Right lung (tissue), 10 donors: ENCODE measurements around the gene PTGFR. TPM values are rescaled to one million over a fixed set of nuclear protein-coding genes. Genes with fewer than 3 reads are reported as not detected.

ENCODE experiments used
- DNase-seq, 2 donors: peaks; one replicate each; pipeline ENCODE4 v3.0.0-alpha.2; 2013
- long read RNA-seq, 8 donors: transcript quantifications; one replicate each; lab custom pipeline, GENCODE V29; 2026
- polyA plus RNA-seq, 5 donors: library from polyadenylated mRNA; unstranded; fragments of 120-200 nt; gene quantifications; one replicate each; pipeline versions ENCODE4 v1.2.1 to v1.2.3, GENCODE V29; 2013; ENCODE audit warnings: inconsistent platforms in 1 of 5, low replicate concordance in 1 of 5; ENCODE audit not compliant: insufficient read length in 5 of 5, insufficient read depth in 1 of 5

PTGFR gene
- polyA plus RNA-seq = under 1 TPM; 0.13 to 0.94 (median 0.22) TPM
- long read RNA-seq, donor 1 = 0 reads
- long read RNA-seq, donor 2 = 0 reads
- long read RNA-seq, donor 3 = 0 reads
- long read RNA-seq, donor 4 = 0 reads
- long read RNA-seq, donor 5 = 0 reads
- long read RNA-seq, donor 6 = 0 reads
- long read RNA-seq, donor 7 = 0 reads
- long read RNA-seq, donor 8 = 0 reads

GRCh38 chr1:78490861-78491450 is at the start of gene PTGFR:
PTGFR (plus strand) TSS chr1:78490974; CDS start chr1:78492744, 1,770 bp downstream.
- DNase-seq = peak in 1 of 2 donors; percentile 8

GRCh38 chr1:78441921-78442320 is 48.9 kb upstream of the PTGFR start:
- no peak for DNase-seq

- DNase-seq = no peak
Observed at GRCh38 chr1:78447086-78447485, 43.7 kb upstream of the PTGFR start.

GRCh38 chr1:78464449-78464891 is 26.3 kb upstream of the PTGFR start:
- DNase-seq = no peak

- DNase-seq = no peak
Observed at GRCh38 chr1:78465143-78465542, 25.6 kb upstream of the PTGFR start.

GRCh38 chr1:78468521-78468920 is 22.3 kb upstream of the PTGFR start:
- DNase-seq = no peak

GRCh38 chr1:78469576-78469975 is 21.2 kb upstream of the PTGFR start:
- no peak for DNase-seq

GRCh38 chr1:78471890-78472620 is 18.7 kb upstream of the PTGFR start:
- DNase-seq = no peak

- DNase-seq = no peak
Observed at GRCh38 chr1:78472851-78473496, 17.8 kb upstream of the PTGFR start.

- no peak for DNase-seq
Observed at GRCh38 chr1:78474092-78474491, 16.7 kb upstream of the PTGFR start.

GRCh38 chr1:78475888-78476610 is 14.7 kb upstream of the PTGFR start:
- DNase-seq = no peak

GRCh38 chr1:78483903-78484302 is 6.9 kb upstream of the PTGFR start:
- no peak for DNase-seq

- DNase-seq = peak in 1 of 2 donors; percentile 2
Observed at GRCh38 chr1:78491451-78492071, 787 bp downstream of the PTGFR start.

GRCh38 chr1:78492386-78492950 is 1.7 kb downstream of the PTGFR start:
- DNase-seq = no peak

GRCh38 chr1:78493451-78493850 is 2.7 kb downstream of the PTGFR start:
- DNase-seq = no peak

GRCh38 chr1:78497201-78497600 is 6.4 kb downstream of the PTGFR start:
- no peak for DNase-seq

GRCh38 chr1:78500529-78500928 is 9.8 kb downstream of the PTGFR start:
- no peak for DNase-seq

GRCh38 chr1:78501203-78501602 is 10.4 kb downstream of the PTGFR start:
- no peak for DNase-seq

GRCh38 chr1:78511334-78511733 is 20.6 kb downstream of the PTGFR start:
- no peak for DNase-seq

- DNase-seq = no peak
Observed at GRCh38 chr1:78516716-78517115, 25.9 kb downstream of the PTGFR start.

GRCh38 chr1:78519446-78519845 is 28.7 kb downstream of the PTGFR start:
- no peak for DNase-seq
